H1 (cell line): ENCODE data around the gene MATN1. TPM values are rescaled to one million over a fixed set of nuclear protein-coding genes. Genes with fewer than 3 reads are reported as not detected.

Source experiments
- CTCF ChIA-PET: fragments of 300-600 bp; sonication (Branson Sonifier 250); formaldehyde crosslinking; loops from one replicate; lab custom pipeline; 2021; ENCODE audit not compliant: partially characterized antibody; lab: Charles Lee
- POLR2A ChIA-PET: fragments of 300-600 bp; sonication (Branson Sonifier 250); formaldehyde crosslinking; loops from one replicate; lab custom pipeline; 2021; ENCODE audit warnings: inconsistent platforms; ENCODE audit not compliant: partially characterized antibody; lab: Charles Lee
- DNase-seq, 2 experiments: peaks; one replicate each; pipeline versions ENCODE4 v3.0.0 to v3.0.0-alpha.2; 2010 to 2022; ENCODE audit warnings: low spot score in 2 of 2, low read depth in 1 of 2, mixed read lengths in 1 of 2
- FAIRE-seq: peaks from 2 replicates; lab custom pipeline; 2011; peaks lifted over from hg19 to GRCh38; lab: Jason Lieb, UNC
- H2AFZ ChIP-seq: 2 replicates; pipeline ENCODE4 v1.8.1; 2012; ENCODE audit warnings: low read length, inconsistent platforms
- H2AK5ac ChIP-seq: 2 replicates; pipeline ENCODE4 v1.6.1; 2013; ENCODE audit warnings: low read depth, low read length
- H2BK120ac ChIP-seq: replicated peaks from 2 replicates; pipeline ENCODE3; 2013; ENCODE audit warnings: low read depth, low read length, inconsistent platforms
- H2BK12ac ChIP-seq: 2 replicates; pipeline ENCODE4 v1.6.1; 2013; ENCODE audit warnings: low read depth, low read length
- H2BK15ac ChIP-seq: 2 replicates; pipeline ENCODE4 v1.6.1; 2013; ENCODE audit warnings: low read length
- H2BK20ac ChIP-seq: 2 replicates; pipeline ENCODE4 v1.6.1; 2013; ENCODE audit warnings: low read length
- H2BK5ac ChIP-seq: 2 replicates; pipeline ENCODE4 v1.6.1; 2013; ENCODE audit warnings: low read depth, low read length
- H3K14ac ChIP-seq: 2 replicates; pipeline ENCODE4 v1.6.1; 2013; ENCODE audit warnings: inconsistent platforms; ENCODE audit not compliant: insufficient read length
- H3K18ac ChIP-seq: 2 replicates; pipeline ENCODE4 v1.6.1; 2013; ENCODE audit warnings: low read length; ENCODE audit errors: extremely low read depth
- H3K23ac ChIP-seq: 2 replicates; pipeline ENCODE4 v1.6.1; 2013; ENCODE audit warnings: inconsistent platforms; ENCODE audit not compliant: insufficient read length
- H3K23me2 ChIP-seq: 2 replicates; pipeline ENCODE4 v1.6.1; 2013; ENCODE audit warnings: low read depth, low read length
- H3K27ac ChIP-seq: 2 replicates; pipeline ENCODE4 v1.6.1; 2011; ENCODE audit warnings: low read depth, low read length, inconsistent platforms
- H3K27me3 ChIP-seq, 4 experiments: replicated peaks in 1 of 4; 1 replicate in 1 of 4; 2 replicates in 3 of 4; pipeline versions ENCODE4 v1.6.1 to v1.8.1; 2011 to 2013; ENCODE audit warnings: low read length in 3 of 4, mild to moderate bottlenecking in 3 of 4, inconsistent platforms in 2 of 4, mixed read lengths in 2 of 4, moderate library complexity in 1 of 4; ENCODE audit not compliant: control insufficient read depth in 3 of 4, insufficient read depth in 3 of 4; ENCODE audit errors: extremely low read depth in 1 of 4
- H3K36me3 ChIP-seq, 4 experiments: 2 replicates each; pipeline versions ENCODE4 v1.6.1 to v1.8.1; 2011 to 2013; ENCODE audit warnings: mild to moderate bottlenecking in 4 of 4, low read length in 3 of 4, moderate library complexity in 2 of 4, control low read depth in 1 of 4, inconsistent platforms in 1 of 4; ENCODE audit not compliant: insufficient read depth in 4 of 4, control insufficient read depth in 2 of 4
- H3K4ac ChIP-seq: replicated peaks from 2 replicates; pipeline ENCODE3; 2013; ENCODE audit warnings: low read length, low read depth, mixed read lengths, inconsistent platforms; ENCODE audit not compliant: insufficient read length
- H3K4me1 ChIP-seq, 4 experiments: replicated peaks in 1 of 4; 1 replicate in 1 of 4; 2 replicates in 3 of 4; pipeline versions ENCODE4 v1.6.1 to v1.8.1; 2011 to 2013; ENCODE audit warnings: low read length in 3 of 4, inconsistent platforms in 2 of 4, mixed read lengths in 1 of 4; ENCODE audit not compliant: insufficient read depth in 4 of 4, control insufficient read depth in 3 of 4
- H3K4me2 ChIP-seq, 2 experiments: 2 replicates each; pipeline versions ENCODE4 v1.6.1 to v1.8.1; 2011 to 2013; ENCODE audit warnings: low read depth in 2 of 2, low read length in 2 of 2, control low read depth in 1 of 2, inconsistent platforms in 1 of 2, mild to moderate bottlenecking in 1 of 2; ENCODE audit not compliant: insufficient read depth in 1 of 2
- H3K4me3 ChIP-seq, 4 experiments: fragments of 200-600, 300-600 bp in 1 of 4; sonication (generic), shearing (Covaris generic), sonication (Bioruptor Twin) in 1 of 4; 2 replicates each; pipeline versions ENCODE4 v1.5.1 to v1.8.1; 2011 to 2016; ENCODE audit warnings: low read length in 4 of 4, low read depth in 3 of 4, control low read depth in 2 of 4, inconsistent platforms in 2 of 4, mild to moderate bottlenecking in 2 of 4, mixed read lengths in 1 of 4, moderate library complexity in 1 of 4; ENCODE audit not compliant: insufficient read depth in 2 of 4; ENCODE audit errors: extremely low read depth in 1 of 4
- H3K56ac ChIP-seq: replicated peaks from 2 replicates; pipeline ENCODE3; 2013; ENCODE audit warnings: low read depth, mild to moderate bottlenecking, mixed read lengths, low read length, inconsistent platforms; ENCODE audit not compliant: insufficient read length
- H3K79me1 ChIP-seq: 2 replicates; pipeline ENCODE4 v1.6.1; 2013; ENCODE audit warnings: low read depth, low read length, control low read depth
- H3K79me2 ChIP-seq, 2 experiments: 2 replicates each; pipeline versions ENCODE4 v1.6.1 to v1.8.1; 2012 to 2013; ENCODE audit warnings: low read length in 2 of 2, mild to moderate bottlenecking in 2 of 2, inconsistent platforms in 1 of 2; ENCODE audit not compliant: insufficient read depth in 2 of 2, control insufficient read depth in 1 of 2
- H3K9ac ChIP-seq, 4 experiments: replicated peaks in 1 of 4; 1 replicate in 1 of 4; 2 replicates in 3 of 4; pipeline versions ENCODE4 v1.6.1 to v1.8.1; 2011 to 2013; ENCODE audit warnings: low read depth in 3 of 4, low read length in 3 of 4, control low read depth in 2 of 4, mild to moderate bottlenecking in 2 of 4, moderate library complexity in 2 of 4, inconsistent platforms in 1 of 4; ENCODE audit errors: extremely low read depth in 1 of 4
- H3K9me3 ChIP-seq, 2 experiments: 2 replicates each; pipeline versions ENCODE4 v1.6.1 to v1.8.1; 2012 to 2013; ENCODE audit warnings: mild to moderate bottlenecking in 2 of 2, moderate library complexity in 2 of 2, control low read depth in 1 of 2, inconsistent platforms in 1 of 2, low read depth in 1 of 2, low read length in 1 of 2, mixed read lengths in 1 of 2; ENCODE audit not compliant: insufficient read depth in 2 of 2
- H4K20me1 ChIP-seq, 2 experiments: replicated peaks in 1 of 2; 2 replicates each; pipeline versions ENCODE3 to v1.8.1; 2011 to 2013; ENCODE audit warnings: inconsistent platforms in 2 of 2, low read length in 2 of 2, mild to moderate bottlenecking in 1 of 2; ENCODE audit not compliant: insufficient read depth in 2 of 2, control insufficient read depth in 1 of 2
- H4K5ac ChIP-seq: 2 replicates; pipeline ENCODE4 v1.6.1; 2013; ENCODE audit warnings: low read length, low read depth, mixed read lengths, inconsistent platforms; ENCODE audit not compliant: insufficient read length
- H4K8ac ChIP-seq: 2 replicates; pipeline ENCODE4 v1.8.0; 2013; ENCODE audit warnings: mild to moderate bottlenecking, moderate library complexity, low read length, inconsistent platforms; ENCODE audit not compliant: insufficient read depth; ENCODE audit errors: extremely low read depth
- H4K91ac ChIP-seq: replicated peaks from 2 replicates; pipeline ENCODE3; 2013; ENCODE audit warnings: low read length, mixed read lengths, inconsistent platforms; ENCODE audit not compliant: insufficient read length
- CHD1 ChIP-seq: IDR thresholded peaks from 2 replicates; pipeline ENCODE4 v1.6.1; 2012; ENCODE audit warnings: low read depth, low read length, improper control_type of control experiment
- EP300 ChIP-seq, 2 experiments: IDR thresholded peaks; 1 replicate in 1 of 2; 2 replicates in 1 of 2; pipeline ENCODE4 v1.6.1; 2011 to 2012; ENCODE audit warnings: low read depth in 2 of 2, low read length in 2 of 2, mild to moderate bottlenecking in 2 of 2, borderline replicate concordance in 1 of 2, inconsistent platforms in 1 of 2, moderate library complexity in 1 of 2
- KDM1A ChIP-seq: fragments of 200-600, 300-600 bp; sonication (generic); IDR thresholded peaks from 2 replicates; pipeline ENCODE4 v1.7.1; 2016; ENCODE audit warnings: mild to moderate bottlenecking, low read length, borderline replicate concordance
- RXRA ChIP-seq: IDR thresholded peaks from 2 replicates; pipeline ENCODE4 v1.6.1; 2011; ENCODE audit warnings: low read depth, mild to moderate bottlenecking, low read length, moderate library complexity; ENCODE audit not compliant: insufficient read depth
- TCF12 ChIP-seq: IDR thresholded peaks from 2 replicates; pipeline ENCODE4 v1.6.1; 2011; ENCODE audit warnings: low read depth, mild to moderate bottlenecking, low read length
- WGBS, 2 experiments: shearing (Covaris generic) in 1 of 2; methylation state at CpG; one replicate each; pipeline versions ENCODE4 v1.1.6 to v1.1.7; 2013 to 2015; ENCODE audit warnings: low lambda C conversion rate in 2 of 2, mixed read lengths in 2 of 2, inconsistent platforms in 1 of 2, low coverage in 1 of 2, missing lambda C conversion rate in 1 of 2; ENCODE audit not compliant: insufficient replicate concordance in 2 of 2, insufficient coverage in 1 of 2, insufficient read length in 1 of 2; ENCODE audit errors: extremely low coverage in 1 of 2, missing lambda C conversion rate in 1 of 2; 5-methylcytosine and 5-hydroxymethylcytosine counted together
- polyA plus RNA-seq, 7 experiments: library from polyadenylated mRNA; depleted of rRNA in 3 of 7; stranded (reverse) in 5 of 7; unstranded in 2 of 7; fragments of >200 nt in 5 of 7; fragments of 200-250 nt in 2 of 7; gene quantifications; 1 replicate in 5 of 7; 2 replicates in 1 of 7; 4 replicates in 1 of 7; pipeline versions ENCODE4 v1.2.1 to v1.2.3, GENCODE V29; 2011 to 2013; ENCODE audit warnings: missing spikeins in 2 of 7, mixed read lengths in 2 of 7
- total RNA-seq: library from RNA; stranded (reverse); fragmentation: NEBNext Ultra II Directional; extraction: Animal tissue kit (Norgen Biotek cat#: 25700); gene quantifications from 2 replicates; pipeline ENCODE4 v1.2.1, GENCODE V29; 2021

Gene MATN1
- total and polyA plus RNA-seq, 2 of the 8 experiments (the other 6 are each of a cell fraction or from before 2014, with no cell fraction given): 0.12 to 0.28 TPM

- Histone ChIP-seq H3K27me3 (no peaks in the 10 kb centered on the region; a peak in 1 of 7 replicates), H2AK5ac (no peak overlapping the region), H2BK120ac (no peak overlapping the region), H3K4me2 (no peak overlapping the region), H3K56ac (no peak overlapping the region), H2BK5ac (no peak overlapping the region), H3K14ac (no peak overlapping the region), H3K4me1 (peaks cover 0 to 7% (median 2%) of the 10 kb centered on the region in 4 experiments; a peak in 4 of 7 replicates), H3K79me1 (no peaks in the 10 kb centered on the region), H2BK12ac (no peak overlapping the region), H3K23me2 (no peaks in the 10 kb centered on the region; the same call in 1 of the 2 replicates), H2BK20ac (no peak overlapping the region), H3K36me3 (no peaks in the 10 kb centered on the region), H4K5ac (no peak overlapping the region), H3K9ac (no peak overlapping the region), H3K27ac (no peak overlapping the region), H4K91ac (no peak overlapping the region), H2AFZ (no peak overlapping the region), H4K8ac (no peak overlapping the region), H3K79me2 (no peaks in the 10 kb centered on the region), H3K4ac (no peak overlapping the region), H3K23ac (no peak overlapping the region), H3K4me3 (no peak overlapping the region), H3K9me3 (no peaks in the 10 kb centered on the region), H3K18ac (no peak overlapping the region), H2BK15ac (no peak overlapping the region), H4K20me1 (no peaks in the 10 kb centered on the region)
- no peak for FAIRE-seq
- TF ChIP-seq CHD1 (no peak), EP300 (IDR thresholded peaks at IDR 0.05; ENCODE audit: borderline replicate concordance in 1 of 2, low read depth in 2 of 2, low read length in 2 of 2) (no peak), KDM1A (no peak), RXRA (no peak), TCF12 (no peak)
- DNase-seq: no peak
- ChIA-PET POLR2A (interaction anchor here (0.9 kb wide), 1 partner anchor 340 kb away, joined by 3 read pairs; no protein-coding TSS in a partner anchor), CTCF (interaction anchor here (0.7 to 55.1 kb wide), 15 partner anchors 11 to 949 kb away, joined by 3 to 1640 read pairs (median 3); partner anchors contain the start of gene LAPTM5)
- WGBS, 2 experiments: 77% methylated on average over 5 of the region's 5 CpGs; no CpG with 5 or more reads in 1 of the 2 experiments
Observed at GRCh38 chr1:30724655-30725421, 1.5 kb upstream of the MATN1 start.
